H1 (cell line): ENCODE measurements around the gene TCHP.

ENCODE experiments used
- CTCF ChIP-seq, 3 experiments: IDR thresholded peaks; 1 replicate in 2 of 3; 2 replicates in 1 of 3; pipeline versions ENCODE4 v1.5.1 to v1.6.1; 2011; ENCODE audit warnings: low read length in 3 of 3, mild to moderate bottlenecking in 3 of 3, inconsistent platforms in 2 of 3, low read depth in 1 of 3, moderate library complexity in 1 of 3; ENCODE audit not compliant: insufficient read depth in 1 of 3; ENCODE audit errors: control extremely low read depth in 1 of 3
- EP300 ChIP-seq, 2 experiments: IDR thresholded peaks; 1 replicate in 1 of 2; 2 replicates in 1 of 2; pipeline ENCODE4 v1.6.1; 2011 to 2012; ENCODE audit warnings: low read depth in 2 of 2, low read length in 2 of 2, mild to moderate bottlenecking in 2 of 2, borderline replicate concordance in 1 of 2, inconsistent platforms in 1 of 2, moderate library complexity in 1 of 2
- MAX ChIP-seq: IDR thresholded peaks from 2 replicates; pipeline ENCODE4 v1.6.1; 2012; ENCODE audit warnings: inconsistent platforms
- SIX5 ChIP-seq: IDR thresholded peaks from 2 replicates; pipeline ENCODE4 v1.6.1; 2011; ENCODE audit warnings: mild to moderate bottlenecking, low read depth, low read length

GRCh38 chr12:109857715-109858114, 42.4 kb upstream of the TCHP start:
- TF ChIP-seq SIX5 (no peak), CTCF (IDR thresholded peaks at IDR 0.05; ENCODE audit: control extremely low read depth in 1 of 3, insufficient read depth in 1 of 3, low read depth in 1 of 3, low read length in 3 of 3) (no peak), MAX (no peak), EP300 (IDR thresholded peaks at IDR 0.05; ENCODE audit: borderline replicate concordance in 1 of 2, low read depth in 2 of 2, low read length in 2 of 2) (no peak)
